GM12801 (cell line): ENCODE results near the gene BMP7.

ENCODE experiments used
- TF ChIP-seq, protein P1 (sequence below): IDR thresholded peaks from one replicate; pipeline ENCODE4 v1.5.1; 2011; ENCODE audit warnings: control low read depth; ENCODE audit not compliant: insufficient read length; ENCODE audit errors: extremely low read depth

Gene BMP7

DNA sequence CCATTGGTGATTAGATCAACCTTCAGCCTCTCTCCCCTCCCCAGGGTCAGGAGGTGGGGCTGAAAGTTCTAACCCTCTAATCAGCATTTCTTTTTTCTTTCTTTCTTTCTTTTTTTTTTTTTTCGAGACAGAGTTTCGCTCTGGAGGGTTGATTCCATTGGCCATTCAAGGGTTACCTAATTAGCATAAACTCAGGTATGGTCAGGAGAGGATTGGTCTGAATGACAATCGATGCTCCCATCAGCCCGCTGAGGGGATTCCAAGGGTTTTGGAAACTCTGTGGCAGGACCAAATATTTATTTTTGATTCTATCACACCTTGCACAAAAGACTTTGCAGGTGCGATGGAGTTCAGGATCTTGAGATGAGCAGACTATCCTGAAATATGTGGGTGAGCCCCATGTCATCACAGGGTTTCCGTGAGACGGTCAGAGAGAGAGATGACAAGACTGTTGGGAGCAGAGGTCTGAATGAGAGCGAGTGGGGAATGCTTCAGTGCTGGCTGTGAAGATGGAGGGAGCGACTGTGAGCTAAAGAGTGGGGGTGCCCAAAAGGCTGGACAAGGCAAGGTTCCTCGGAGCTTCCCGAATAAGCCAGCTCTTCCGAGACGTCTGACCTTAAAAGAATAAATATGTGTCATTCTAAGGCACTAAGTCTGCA lies 107.1 kb downstream of the BMP7 start:
- TF ChIP-seq, protein P1, sequence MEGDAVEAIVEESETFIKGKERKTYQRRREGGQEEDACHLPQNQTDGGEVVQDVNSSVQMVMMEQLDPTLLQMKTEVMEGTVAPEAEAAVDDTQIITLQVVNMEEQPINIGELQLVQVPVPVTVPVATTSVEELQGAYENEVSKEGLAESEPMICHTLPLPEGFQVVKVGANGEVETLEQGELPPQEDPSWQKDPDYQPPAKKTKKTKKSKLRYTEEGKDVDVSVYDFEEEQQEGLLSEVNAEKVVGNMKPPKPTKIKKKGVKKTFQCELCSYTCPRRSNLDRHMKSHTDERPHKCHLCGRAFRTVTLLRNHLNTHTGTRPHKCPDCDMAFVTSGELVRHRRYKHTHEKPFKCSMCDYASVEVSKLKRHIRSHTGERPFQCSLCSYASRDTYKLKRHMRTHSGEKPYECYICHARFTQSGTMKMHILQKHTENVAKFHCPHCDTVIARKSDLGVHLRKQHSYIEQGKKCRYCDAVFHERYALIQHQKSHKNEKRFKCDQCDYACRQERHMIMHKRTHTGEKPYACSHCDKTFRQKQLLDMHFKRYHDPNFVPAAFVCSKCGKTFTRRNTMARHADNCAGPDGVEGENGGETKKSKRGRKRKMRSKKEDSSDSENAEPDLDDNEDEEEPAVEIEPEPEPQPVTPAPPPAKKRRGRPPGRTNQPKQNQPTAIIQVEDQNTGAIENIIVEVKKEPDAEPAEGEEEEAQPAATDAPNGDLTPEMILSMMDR = no peak

DNA sequence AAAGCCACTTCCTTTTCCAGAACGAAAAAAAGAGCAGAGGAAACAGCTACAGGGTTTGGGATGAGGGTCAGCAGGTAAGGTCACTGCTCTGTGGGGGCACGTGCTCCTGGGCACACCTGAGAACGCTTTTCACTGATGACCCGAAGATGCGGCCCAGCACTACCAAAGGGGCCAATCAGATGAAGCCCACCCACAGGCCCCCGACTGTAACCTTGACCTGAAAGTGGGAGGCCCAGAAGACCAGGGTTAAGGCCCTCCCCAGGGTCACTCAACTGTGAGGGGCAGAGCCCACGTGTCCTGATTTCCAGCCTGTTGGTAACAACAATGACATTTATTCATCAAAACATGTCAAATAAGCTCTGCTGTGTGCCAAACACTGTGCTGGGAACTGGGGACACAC lies 108.0 kb downstream of the BMP7 start:
- TF ChIP-seq, protein P1 = no peak

DNA sequence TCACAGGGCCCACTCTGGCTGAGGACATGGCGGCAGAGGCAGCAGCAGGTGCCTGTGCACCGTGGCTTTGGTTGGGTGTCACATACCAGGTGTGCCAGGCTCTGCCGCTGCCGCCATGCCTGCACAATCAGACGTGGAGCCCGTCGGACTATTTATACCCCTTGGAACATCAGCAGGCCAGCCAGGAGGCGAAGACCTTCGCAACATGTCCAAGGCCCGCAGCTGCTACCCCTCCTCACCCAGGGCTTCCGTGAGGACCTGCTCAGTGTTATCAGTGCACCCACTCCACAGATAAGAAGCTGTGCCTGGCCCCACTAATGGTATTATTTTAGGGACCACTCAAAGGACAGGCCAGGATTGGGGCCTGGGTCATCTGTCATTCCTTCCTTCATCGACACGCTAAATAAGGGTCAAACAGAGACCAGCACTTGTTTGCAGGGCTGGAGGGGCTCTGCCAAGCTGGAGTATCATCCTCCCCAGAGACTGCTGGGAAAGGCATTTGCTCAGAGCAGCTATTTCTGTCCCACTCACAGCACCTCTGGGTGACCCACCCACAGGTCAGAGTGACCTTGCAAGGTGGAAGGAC lies 109.2 kb downstream of the BMP7 start:
- TF ChIP-seq, protein P1 = no peak

DNA sequence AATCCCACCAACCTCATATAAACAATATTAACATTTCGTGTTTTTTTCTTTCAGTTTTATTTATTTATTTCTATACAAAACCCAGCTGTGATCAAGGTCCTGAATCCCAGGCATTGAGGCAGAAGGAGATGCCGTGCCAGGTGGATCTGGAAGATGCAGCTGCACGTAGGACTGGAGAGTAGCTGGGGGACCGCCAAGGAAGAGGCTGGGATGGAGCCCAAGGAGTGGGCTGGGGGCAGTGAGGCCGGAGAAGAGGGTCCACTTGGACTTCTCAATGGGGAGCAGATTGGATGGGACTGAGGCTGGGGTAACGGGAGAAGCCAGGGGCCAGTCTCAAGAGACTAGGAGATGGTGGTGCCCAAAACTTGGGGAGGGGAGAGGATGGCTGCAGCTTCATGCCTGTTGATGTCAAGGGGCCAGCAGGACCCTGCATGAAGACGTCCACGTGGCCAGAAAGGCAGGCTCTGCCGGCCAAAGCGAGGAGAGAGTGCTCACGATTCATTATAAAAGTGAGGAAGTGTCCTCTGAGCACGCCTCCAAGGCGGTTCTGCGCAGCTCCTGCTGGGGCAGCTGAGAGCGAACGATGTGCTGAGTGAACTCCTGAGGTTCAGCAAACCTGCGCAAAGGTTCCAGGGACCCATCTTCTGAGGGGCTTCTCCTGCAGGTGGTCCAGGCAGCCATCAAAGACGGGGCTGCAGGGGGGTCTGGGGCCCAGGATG lies 110.3 kb downstream of the BMP7 start:
- TF ChIP-seq, protein P1 = no peak

DNA sequence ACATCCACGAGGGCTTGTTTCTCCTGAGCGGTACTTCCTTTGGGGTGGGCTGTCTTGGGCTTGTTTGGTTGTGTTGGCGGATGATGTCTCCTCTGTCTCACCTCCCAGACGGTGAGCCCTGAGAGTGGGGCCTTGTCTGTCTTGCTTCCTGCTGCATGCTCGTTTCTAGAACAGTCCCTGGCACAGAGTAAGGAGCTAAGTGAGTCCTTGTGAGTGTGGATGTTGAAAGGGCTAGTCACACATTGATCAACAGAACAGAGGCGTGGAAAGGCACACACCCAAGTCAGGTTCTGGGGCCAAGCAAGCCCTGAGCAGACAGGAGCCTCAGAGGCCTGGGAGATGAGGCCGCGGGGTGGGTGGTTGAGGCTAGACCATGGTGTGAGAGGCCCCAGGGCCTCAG lies 111.0 kb downstream of the BMP7 start:
- TF ChIP-seq, protein P1 = no peak

DNA sequence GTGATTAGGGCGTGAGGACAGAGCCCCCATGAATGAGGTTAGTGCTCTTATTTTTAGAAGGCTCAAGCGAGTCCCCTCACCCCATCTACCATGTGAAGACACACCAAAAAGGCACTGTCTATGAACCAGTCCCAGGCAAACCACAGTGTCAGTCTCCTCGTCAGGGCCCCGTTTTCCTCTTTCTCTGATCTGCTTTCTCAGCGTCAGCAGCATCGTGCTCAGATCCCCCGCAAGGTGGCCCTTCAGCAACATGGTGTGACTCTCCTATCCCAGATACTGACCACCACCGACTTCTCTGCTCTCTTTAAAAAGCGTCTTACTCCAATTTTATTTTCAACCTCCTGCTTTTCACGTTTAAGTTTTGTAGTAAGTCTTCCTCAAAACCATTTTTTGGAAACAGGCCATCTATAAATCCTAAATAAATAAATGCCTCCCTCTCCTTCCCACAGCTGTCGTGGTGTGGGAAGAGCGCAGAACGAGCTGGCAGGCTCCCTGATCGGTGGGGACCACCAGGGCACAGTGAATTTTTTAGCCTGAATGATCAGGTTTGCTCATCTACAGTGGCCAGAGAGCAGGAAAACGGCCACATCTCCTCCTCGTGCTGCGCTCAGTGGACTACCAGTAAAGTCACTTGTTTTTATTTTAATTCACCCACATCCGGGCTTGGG lies 113.1 kb downstream of the BMP7 start:
- TF ChIP-seq, protein P1 = no peak

DNA sequence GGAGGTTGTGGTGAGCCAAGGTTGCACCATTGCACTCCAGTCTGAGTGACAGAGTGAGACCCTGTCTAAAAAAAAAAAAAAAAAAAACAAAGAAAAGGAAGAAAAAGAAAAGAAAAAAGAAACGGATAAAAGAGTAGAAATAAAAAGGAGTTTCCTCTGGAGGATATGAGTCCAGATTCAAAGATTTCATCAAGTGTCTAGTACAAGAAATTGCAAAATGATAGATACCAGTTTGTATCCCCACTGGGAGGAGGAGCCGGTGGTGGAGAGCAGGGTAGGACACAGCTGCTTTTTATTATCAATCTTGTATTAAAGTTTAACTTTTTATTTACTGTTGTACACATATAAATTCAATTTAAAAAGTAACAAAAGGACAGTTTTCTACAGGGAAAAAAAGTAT lies 113.9 kb downstream of the BMP7 start:
- TF ChIP-seq, protein P1 = no peak
